Hepatocyte (in vitro differentiated cells): ENCODE measurements around the gene RHCG.

Experiments used
- CTCF ChIP-seq: fragments of 200-600 bp; sonication (generic); IDR thresholded peaks from 2 replicates; pipeline ENCODE4 v1.5.1; 2016; ENCODE audit warnings: antibody characterized with exemption, mild to moderate bottlenecking; ENCODE audit not compliant: poor library complexity
- EZH2phosphoT487 ChIP-seq: fragments of 200-600 bp; sonication (generic); IDR thresholded peaks from one replicate; pipeline ENCODE4 v1.6.1; 2018; ENCODE audit warnings: antibody characterized with exemption, mild to moderate bottlenecking, low read depth, moderate library complexity; ENCODE audit not compliant: unreplicated experiment, severe bottlenecking

- TF ChIP-seq CTCF (no peak), EZH2phosphoT487 (no peak)
These were observed 848 bp upstream of the RHCG start for GRCh38 chr15:89497231-89497630.
